Esophagus squamous epithelium (tissue), 5 donors: ENCODE results near the gene CPXM1. TPM values are rescaled to one million over a fixed set of nuclear protein-coding genes. Genes with fewer than 3 reads are reported as not detected.

ENCODE experiments used
- DNase-seq: peaks from one replicate; lab custom pipeline; 2025; lab: John Stamatoyannopoulos, UW
- H3K27ac ChIP-seq, 4 donors: fragments of 200-600 bp; sonication (generic); one replicate each; pipeline ENCODE4 v1.5.1; 2016 to 2019; ENCODE audit warnings: mild to moderate bottlenecking in 1 of 4
- H3K27me3 ChIP-seq, 4 donors: fragments of 200-600 bp; sonication (generic); 1 replicate in 3 of 4; 2 replicates in 1 of 4; pipeline versions ENCODE4 v1.5.1 to v1.6.0; 2017 to 2021; ENCODE audit warnings: antibody characterized with exemption in 1 of 4
- H3K36me3 ChIP-seq, 3 donors: fragments of 200-600 bp; sonication (generic); one replicate each; pipeline ENCODE4 v1.5.1; 2016 to 2019
- H3K4me1 ChIP-seq, 3 donors: fragments of 200-600 bp; sonication (generic); one replicate each; pipeline ENCODE4 v1.5.1; 2017 to 2019
- H3K4me3 ChIP-seq, 4 donors: fragments of 200-600 bp; sonication (generic); 1 replicate in 3 of 4; 2 replicates in 1 of 4; pipeline ENCODE4 v1.5.1; 2016 to 2019; ENCODE audit warnings: mild to moderate bottlenecking in 2 of 4, moderate library complexity in 1 of 4
- H3K9me3 ChIP-seq, 3 donors: fragments of 200-600 bp; sonication (generic); one replicate each; pipeline ENCODE4 v1.5.1; 2016 to 2019
- POLR2A ChIP-seq, 4 donors: fragments of 450-650 bp; IDR thresholded peaks; one replicate each; pipeline ENCODE4 v1.6.1; 2017; ENCODE audit warnings: antibody characterized with exemption in 4 of 4, mild to moderate bottlenecking in 4 of 4, moderate library complexity in 3 of 4
- WGBS, 2 donors: methylation state at CpG; one replicate each; pipeline ENCODE4 v1.1.5; 2018; 5-methylcytosine and 5-hydroxymethylcytosine counted together
- intact Hi-C: fragments of 100-400 bp; cut with DNase I; formaldehyde crosslinking; loops from one replicate; pipeline ENCODE4 v1.15.0; 2022
- total RNA-seq, 4 donors: library from RNA; depleted of rRNA; stranded (reverse); fragments of >200 nt; gene quantifications; one replicate each; pipeline ENCODE4 v1.1.0, GENCODE V29; 2016
- TF ChIP-seq, protein P1 (sequence below), 6 experiments: fragments of 450-650 bp in 4 of 6; fragments of 200-600 bp in 2 of 6; sonication (generic) in 2 of 6; IDR thresholded peaks; one replicate each; pipeline ENCODE4 v1.5.1; 2016 to 2019; ENCODE audit warnings: antibody characterized with exemption in 6 of 6, mild to moderate bottlenecking in 4 of 6, moderate library complexity in 4 of 6
- donor health status: DM: yes; HTN: yes; CAD: no.

Gene CPXM1
- total RNA-seq, 4 donors from 2014 or later = 0.15 to 3.8 (median 0.93) TPM

DNA sequence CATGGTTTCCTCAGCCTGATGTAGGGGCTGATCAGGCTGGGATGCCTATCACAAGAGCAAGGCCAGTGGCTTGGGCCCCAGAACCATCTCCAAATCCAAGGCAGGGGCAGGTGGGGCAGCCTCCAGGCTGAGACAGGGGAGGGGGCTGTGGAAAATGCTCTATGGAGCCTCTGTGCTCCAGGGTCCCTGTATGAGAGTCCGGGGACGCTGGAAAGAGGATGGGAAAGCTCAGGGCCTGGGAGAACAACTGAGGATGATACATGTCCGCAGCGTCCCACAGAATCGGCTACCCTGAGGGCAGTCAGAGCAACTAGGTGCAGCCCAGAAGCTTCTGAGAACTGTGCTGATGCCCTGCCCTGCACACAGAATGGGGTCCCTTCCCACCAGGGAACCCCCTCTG is 43.4 kb downstream of the CPXM1 start:
- no peaks in the 10 kb centered on the region for H3K36me3 ChIP-seq
- 97% methylated on average over 5 of the region's 5 CpGs; no CpG with 5 or more reads in 1 of the 2 donors for WGBS, 2 donors
- TF ChIP-seq, protein P1, sequence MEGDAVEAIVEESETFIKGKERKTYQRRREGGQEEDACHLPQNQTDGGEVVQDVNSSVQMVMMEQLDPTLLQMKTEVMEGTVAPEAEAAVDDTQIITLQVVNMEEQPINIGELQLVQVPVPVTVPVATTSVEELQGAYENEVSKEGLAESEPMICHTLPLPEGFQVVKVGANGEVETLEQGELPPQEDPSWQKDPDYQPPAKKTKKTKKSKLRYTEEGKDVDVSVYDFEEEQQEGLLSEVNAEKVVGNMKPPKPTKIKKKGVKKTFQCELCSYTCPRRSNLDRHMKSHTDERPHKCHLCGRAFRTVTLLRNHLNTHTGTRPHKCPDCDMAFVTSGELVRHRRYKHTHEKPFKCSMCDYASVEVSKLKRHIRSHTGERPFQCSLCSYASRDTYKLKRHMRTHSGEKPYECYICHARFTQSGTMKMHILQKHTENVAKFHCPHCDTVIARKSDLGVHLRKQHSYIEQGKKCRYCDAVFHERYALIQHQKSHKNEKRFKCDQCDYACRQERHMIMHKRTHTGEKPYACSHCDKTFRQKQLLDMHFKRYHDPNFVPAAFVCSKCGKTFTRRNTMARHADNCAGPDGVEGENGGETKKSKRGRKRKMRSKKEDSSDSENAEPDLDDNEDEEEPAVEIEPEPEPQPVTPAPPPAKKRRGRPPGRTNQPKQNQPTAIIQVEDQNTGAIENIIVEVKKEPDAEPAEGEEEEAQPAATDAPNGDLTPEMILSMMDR (IDR thresholded peaks at IDR 0.05) = no peak
- TF ChIP-seq POLR2A (IDR thresholded peaks at IDR 0.05) = no peak
- DNase-seq = no peak
- no peak overlapping the region for H3K27ac ChIP-seq
- peaks cover 0 to 89% (median 3%) of the 10 kb centered on the region in 4 donors for H3K27me3 ChIP-seq
- intact Hi-C loops = no loop called here
- H3K4me1 ChIP-seq = peaks cover 11 to 23% (median 12%) of the 10 kb centered on the region in 3 donors
- H3K4me3 ChIP-seq = no peak overlapping the region
- no peaks in the 10 kb centered on the region for H3K9me3 ChIP-seq

DNA sequence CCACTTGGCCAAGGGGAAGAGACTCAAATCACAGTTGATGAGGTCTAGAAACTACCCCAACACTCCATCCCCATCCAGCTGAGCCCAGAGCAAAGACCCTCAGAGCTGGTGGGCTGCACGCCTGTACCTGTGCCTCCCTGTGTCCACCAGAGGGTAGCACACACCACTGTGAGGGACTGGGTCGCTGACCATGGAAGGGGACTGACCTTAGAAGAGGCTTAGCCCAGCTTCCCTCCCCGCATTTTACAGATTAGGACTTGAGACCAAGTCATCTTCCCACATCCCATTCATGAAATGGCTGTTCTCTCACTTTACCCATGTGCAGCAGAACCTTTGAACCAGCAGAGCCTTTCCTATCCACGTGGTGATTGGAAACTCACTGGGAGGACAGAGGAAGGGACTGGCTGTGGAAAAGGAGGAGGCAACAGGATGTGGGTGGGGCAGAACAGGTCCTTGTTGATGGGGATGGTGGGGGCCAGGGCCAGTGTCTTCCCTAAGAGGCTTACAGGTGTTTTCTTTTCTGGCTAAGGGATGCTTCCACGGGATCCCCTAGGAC is 44.3 kb downstream of the CPXM1 start:
- intact Hi-C loops = no loop called here
- DNase-seq = no peak
- WGBS, 2 donors = 64% methylated on average over 3 to 4 of the region's 5 CpGs
- Histone ChIP-seq H3K4me3 (no peak overlapping the region), H3K9me3 (no peaks in the 10 kb centered on the region), H3K36me3 (no peaks in the 10 kb centered on the region), H3K27me3 (peaks cover 0 to 90% (median 3%) of the 10 kb centered on the region in 4 donors), H3K4me1 (peaks cover 16 to 32% (median 16%) of the 10 kb centered on the region in 3 donors), H3K27ac (no peak overlapping the region)
- TF ChIP-seq, protein P1 (IDR thresholded peaks at IDR 0.05) = peak in 4 of 6 experiments; percentile 23 to 49 (median 32)
- no peak for TF ChIP-seq POLR2A (IDR thresholded peaks at IDR 0.05)

DNA sequence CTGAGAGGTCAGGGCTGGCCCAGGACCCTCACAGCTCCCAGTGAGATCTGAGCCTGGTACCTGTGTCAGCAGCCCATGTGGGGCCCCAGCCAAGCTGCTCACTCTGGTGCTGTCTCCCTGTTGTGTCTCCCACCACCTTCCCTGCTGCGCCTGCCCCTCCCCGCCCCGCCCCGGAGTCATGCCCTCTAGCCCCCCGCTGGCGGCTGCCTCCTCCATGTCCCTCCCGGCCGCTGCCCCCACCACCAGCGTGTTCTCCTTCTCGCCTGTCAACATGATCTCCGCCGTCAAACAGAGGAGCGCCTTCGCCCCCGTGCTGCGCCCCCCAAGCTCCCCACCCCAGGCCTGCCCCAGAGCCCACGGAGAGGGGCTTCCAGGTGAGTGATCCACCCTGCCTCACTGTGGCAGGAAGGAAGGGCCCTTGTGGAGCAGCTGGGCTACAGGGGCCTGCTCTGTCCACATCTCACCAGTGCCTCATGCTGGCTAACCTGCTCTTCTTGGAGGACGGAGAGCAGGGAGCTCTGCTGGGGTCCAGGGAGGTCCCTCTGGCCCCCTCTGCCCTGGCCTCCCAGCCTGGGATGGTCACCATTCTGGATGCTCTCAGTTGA is 44.9 kb downstream of the CPXM1 start:
- 47% methylated on average over 7 of the region's 18 CpGs; no CpG with 5 or more reads in 1 of the 2 donors for WGBS, 2 donors
- no peaks in the 10 kb centered on the region for H3K36me3 ChIP-seq
- TF ChIP-seq, protein P1 (IDR thresholded peaks at IDR 0.05) = no peak
- TF ChIP-seq POLR2A (IDR thresholded peaks at IDR 0.05) = no peak
- H3K9me3 ChIP-seq = no peaks in the 10 kb centered on the region
- H3K4me3 ChIP-seq = no peak overlapping the region
- peaks cover 17 to 38% (median 20%) of the 10 kb centered on the region in 3 donors for H3K4me1 ChIP-seq
- no peak overlapping the region for H3K27ac ChIP-seq
- H3K27me3 ChIP-seq = peaks cover 0 to 87% (median 3%) of the 10 kb centered on the region in 4 donors
- no peak for DNase-seq
- intact Hi-C loops = no loop called here

DNA sequence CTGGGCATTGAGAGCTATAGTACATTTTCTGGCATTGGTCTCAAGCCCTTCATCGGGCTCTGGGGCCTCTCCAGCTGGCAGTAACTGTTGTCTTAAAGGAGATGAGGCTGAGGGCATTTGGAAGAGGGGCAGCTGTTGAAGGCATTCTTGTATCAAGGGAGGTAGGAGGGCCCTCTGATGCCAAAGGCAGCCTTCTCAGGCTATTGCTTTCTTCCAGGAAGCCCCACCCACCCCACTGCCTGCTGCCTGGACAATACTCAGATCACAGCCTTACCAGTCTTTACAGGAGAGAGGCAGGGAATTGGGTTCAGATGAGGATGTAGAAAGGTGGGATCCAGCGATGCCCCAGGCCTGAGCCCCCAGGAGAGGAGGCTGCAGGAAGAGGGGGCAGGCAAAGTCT is 46.0 kb downstream of the CPXM1 start:
- intact Hi-C loops = no loop called here
- Histone ChIP-seq H3K9me3 (no peaks in the 10 kb centered on the region), H3K4me3 (no peak overlapping the region), H3K27me3 (peaks cover 0 to 87% (median 3%) of the 10 kb centered on the region in 4 donors), H3K36me3 (no peaks in the 10 kb centered on the region), H3K27ac (no peak overlapping the region), H3K4me1 (peaks cover 20 to 43% (median 20%) of the 10 kb centered on the region in 3 donors)
- WGBS, 2 donors = 47 to 65% methylated on average over 2 of the region's 2 CpGs
- DNase-seq = no peak
- TF ChIP-seq, protein P1 (IDR thresholded peaks at IDR 0.05) = no peak
- no peak for TF ChIP-seq POLR2A (IDR thresholded peaks at IDR 0.05)

DNA sequence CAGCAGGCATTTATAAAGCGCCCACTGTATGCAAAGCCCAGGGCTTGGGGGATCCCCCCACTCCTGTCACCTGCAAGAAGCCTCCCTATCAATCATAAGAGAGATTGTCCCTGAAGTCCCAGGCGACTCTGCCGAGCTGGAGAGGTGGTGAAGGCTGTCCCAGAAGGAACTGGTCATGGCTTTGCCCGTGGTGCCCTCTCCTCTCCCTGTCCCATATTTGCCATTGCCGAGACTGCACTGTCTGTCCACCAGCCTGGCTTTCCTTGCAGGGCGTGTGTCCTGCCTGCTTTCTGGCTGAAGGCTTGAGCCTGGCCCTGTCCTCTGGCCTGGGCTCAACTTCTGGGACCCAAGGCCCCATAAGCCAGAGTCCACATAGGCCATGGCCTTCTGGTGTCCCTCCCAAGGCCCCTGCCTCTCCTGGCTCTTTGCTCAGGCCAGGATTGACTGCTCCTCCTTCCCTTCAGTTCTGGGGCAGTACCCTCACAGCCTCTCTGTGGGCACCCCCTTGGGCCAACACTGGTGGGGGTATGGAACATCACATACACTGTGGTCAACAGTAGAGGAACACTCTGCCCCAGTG is 46.9 kb downstream of the CPXM1 start:
- Histone ChIP-seq H3K4me1 (peaks cover 20 to 43% (median 20%) of the 10 kb centered on the region in 3 donors), H3K27me3 (peaks cover 0 to 86% (median 3%) of the 10 kb centered on the region in 4 donors), H3K9me3 (no peaks in the 10 kb centered on the region), H3K4me3 (no peak overlapping the region), H3K27ac (no peak overlapping the region), H3K36me3 (no peaks in the 10 kb centered on the region)
- TF ChIP-seq POLR2A (IDR thresholded peaks at IDR 0.05) = no peak
- TF ChIP-seq, protein P1 (IDR thresholded peaks at IDR 0.05) = no peak
- no peak for DNase-seq
- intact Hi-C loops = no loop called here
- WGBS, 2 donors = 87 to 95% methylated on average over 4 to 6 of the region's 6 CpGs
